SU-DHL-6 (cell line): ENCODE measurements around the gene SUGCT.

Source experiments
- EZH2phosphoT487 ChIP-seq: fragments of 200-600 bp; sonication (generic), shearing (Covaris generic); conservative IDR thresholded peaks from 2 replicates; pipeline ENCODE4 v1.6.1; 2018; ENCODE audit warnings: mild to moderate bottlenecking, antibody characterized with exemption, low read length, moderate library complexity, mixed read lengths
- TF ChIP-seq, protein P1 (sequence below): fragments of 200-600 bp; sonication (generic); IDR thresholded peaks from one replicate; pipeline ENCODE4 v1.5.1; 2017; ENCODE audit warnings: antibody characterized with exemption, mild to moderate bottlenecking, low read length, moderate library complexity; ENCODE audit not compliant: insufficient read depth, poor library complexity, severe bottlenecking

DNA sequence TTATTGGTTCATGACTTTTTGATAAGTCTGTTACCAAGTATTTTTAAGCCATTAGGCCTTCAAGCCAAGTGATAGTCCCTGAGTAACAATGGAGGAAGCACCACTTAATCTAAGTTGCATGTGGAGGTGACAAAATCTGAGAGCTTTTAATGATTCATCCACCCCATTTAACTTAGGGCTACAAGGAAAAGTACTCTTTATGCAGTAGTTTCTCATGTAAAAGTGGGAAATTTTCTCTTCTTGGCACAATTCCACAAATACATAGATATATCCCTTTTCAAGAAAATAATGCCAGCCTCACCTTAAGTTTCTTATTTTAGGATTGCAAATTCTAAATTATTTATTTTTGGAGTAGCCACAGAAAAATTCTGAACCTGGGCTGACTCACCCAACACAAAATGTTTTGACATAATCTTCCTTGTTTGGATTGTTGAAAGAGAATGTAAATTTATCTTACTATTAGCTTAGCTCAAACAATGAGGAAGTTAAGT, 85.7 kb downstream of the SUGCT start:
- TF ChIP-seq, protein P1, sequence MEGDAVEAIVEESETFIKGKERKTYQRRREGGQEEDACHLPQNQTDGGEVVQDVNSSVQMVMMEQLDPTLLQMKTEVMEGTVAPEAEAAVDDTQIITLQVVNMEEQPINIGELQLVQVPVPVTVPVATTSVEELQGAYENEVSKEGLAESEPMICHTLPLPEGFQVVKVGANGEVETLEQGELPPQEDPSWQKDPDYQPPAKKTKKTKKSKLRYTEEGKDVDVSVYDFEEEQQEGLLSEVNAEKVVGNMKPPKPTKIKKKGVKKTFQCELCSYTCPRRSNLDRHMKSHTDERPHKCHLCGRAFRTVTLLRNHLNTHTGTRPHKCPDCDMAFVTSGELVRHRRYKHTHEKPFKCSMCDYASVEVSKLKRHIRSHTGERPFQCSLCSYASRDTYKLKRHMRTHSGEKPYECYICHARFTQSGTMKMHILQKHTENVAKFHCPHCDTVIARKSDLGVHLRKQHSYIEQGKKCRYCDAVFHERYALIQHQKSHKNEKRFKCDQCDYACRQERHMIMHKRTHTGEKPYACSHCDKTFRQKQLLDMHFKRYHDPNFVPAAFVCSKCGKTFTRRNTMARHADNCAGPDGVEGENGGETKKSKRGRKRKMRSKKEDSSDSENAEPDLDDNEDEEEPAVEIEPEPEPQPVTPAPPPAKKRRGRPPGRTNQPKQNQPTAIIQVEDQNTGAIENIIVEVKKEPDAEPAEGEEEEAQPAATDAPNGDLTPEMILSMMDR: no peak
- TF ChIP-seq EZH2phosphoT487: no peak
